Type B pancreatic cell (in vitro differentiated cells): ENCODE data around the gene STEAP1B. TPM values are rescaled to one million over a fixed set of nuclear protein-coding genes. Genes with fewer than 3 reads are reported as not detected.
A peak's percentile ranks its signal among the peaks of the same experiment; 100 is the strongest.
"Not testable (repeated sequence)": the region's sequence is repeated elsewhere in the genome, so short reads cannot be mapped to it uniquely, and the experiment has no call there.

Experiments
- DNase-seq: peaks from one replicate; pipeline ENCODE4 v3.0.0; 2021; ENCODE audit warnings: mixed read lengths; ENCODE audit not compliant: unreplicated experiment; ENCODE audit errors: extremely low spot score
- H3K27ac Mint-ChIP-seq: 2 replicates; pipeline ENCODE4 v1.8.0; 2021; ENCODE audit warnings: mild to moderate bottlenecking, mixed read lengths
- H3K27me3 Mint-ChIP-seq: 2 replicates; pipeline ENCODE4 v1.8.0; 2021; ENCODE audit warnings: mixed read lengths
- H3K36me3 Mint-ChIP-seq: 2 replicates; pipeline ENCODE4 v1.8.0; 2021; ENCODE audit warnings: mixed read lengths
- H3K4me1 Mint-ChIP-seq: one replicate; pipeline ENCODE4 v1.8.0; 2021; ENCODE audit warnings: mixed read lengths; ENCODE audit not compliant: unreplicated experiment
- H3K4me3 Mint-ChIP-seq: 2 replicates; pipeline ENCODE4 v1.8.0; 2021; ENCODE audit warnings: mild to moderate bottlenecking, mixed read lengths
- H3K9me3 Mint-ChIP-seq: 2 replicates; pipeline ENCODE4 v1.8.0; 2021; ENCODE audit warnings: mixed read lengths
- CTCF ChIP-seq: fragments of 200-600 bp; sonication (generic); conservative IDR thresholded peaks from 2 replicates; pipeline ENCODE4 v1.5.0; 2021; ENCODE audit warnings: antibody characterized with exemption, mild to moderate bottlenecking
- total RNA-seq: library from RNA; stranded (reverse); gene quantifications from 2 replicates; pipeline ENCODE4 v1.2.1, GENCODE V29; 2021; ENCODE audit warnings: low replicate concordance

The STEAP1B gene
- total RNA-seq, 1 donor from 2014 or later: 2.0 TPM

DNA sequence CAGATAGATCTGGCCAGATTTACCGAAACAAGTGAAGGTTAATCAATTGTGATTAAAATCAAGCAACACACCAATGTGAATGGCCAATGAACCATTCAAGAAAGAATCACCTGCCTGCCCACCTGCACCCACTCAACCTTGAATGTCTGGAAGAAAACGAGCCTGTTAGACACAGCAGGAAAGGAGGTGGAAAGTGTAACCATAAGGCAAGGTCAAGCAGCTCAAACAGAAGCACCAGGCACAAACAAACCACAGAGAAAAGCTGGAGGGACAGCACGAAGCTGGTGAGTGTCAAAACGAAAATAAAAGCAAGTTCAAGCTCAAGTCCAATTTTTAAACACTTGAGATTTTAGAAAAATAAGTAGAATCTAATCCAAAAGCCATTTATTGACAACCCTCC, 64.9 kb downstream of the STEAP1B start:
- H3K4me1 Mint-ChIP-seq: peaks cover 16% of the 10 kb centered on the region
- H3K36me3 Mint-ChIP-seq: peaks cover 4% of the 10 kb centered on the region
- DNase-seq: no peak
- no peak for TF ChIP-seq CTCF
- H3K27ac Mint-ChIP-seq: no peak overlapping the region
- no peak overlapping the region for H3K4me3 Mint-ChIP-seq
- H3K9me3 Mint-ChIP-seq: peaks cover 5% of the 10 kb centered on the region
- H3K27me3 Mint-ChIP-seq: no peaks in the 10 kb centered on the region

GRCh38 chr7:22433710-22434460, 66.1 kb downstream of the STEAP1B start:
- peaks cover 4% of the 10 kb centered on the region for H3K36me3 Mint-ChIP-seq
- peak overlapping the region; percentile 57 for H3K4me3 Mint-ChIP-seq
- H3K4me1 Mint-ChIP-seq: peaks cover 16% of the 10 kb centered on the region
- TF ChIP-seq CTCF: no peak
- H3K27ac Mint-ChIP-seq: peak overlapping the region; percentile 91
- peaks cover 7% of the 10 kb centered on the region for H3K9me3 Mint-ChIP-seq
- H3K27me3 Mint-ChIP-seq: no peaks in the 10 kb centered on the region
- no peak for DNase-seq

GRCh38 chr7:22433165-22433700, 66.8 kb downstream of the STEAP1B start:
- Mint-ChIP-seq H3K27ac (peak overlapping the region; percentile 91), H3K4me1 (peaks cover 16% of the 10 kb centered on the region), H3K4me3 (peak overlapping the region; percentile 57)
- H3K27me3 Mint-ChIP-seq, DNase-seq, H3K36me3 Mint-ChIP-seq, H3K9me3 Mint-ChIP-seq: not testable (repeated sequence)

DNA sequence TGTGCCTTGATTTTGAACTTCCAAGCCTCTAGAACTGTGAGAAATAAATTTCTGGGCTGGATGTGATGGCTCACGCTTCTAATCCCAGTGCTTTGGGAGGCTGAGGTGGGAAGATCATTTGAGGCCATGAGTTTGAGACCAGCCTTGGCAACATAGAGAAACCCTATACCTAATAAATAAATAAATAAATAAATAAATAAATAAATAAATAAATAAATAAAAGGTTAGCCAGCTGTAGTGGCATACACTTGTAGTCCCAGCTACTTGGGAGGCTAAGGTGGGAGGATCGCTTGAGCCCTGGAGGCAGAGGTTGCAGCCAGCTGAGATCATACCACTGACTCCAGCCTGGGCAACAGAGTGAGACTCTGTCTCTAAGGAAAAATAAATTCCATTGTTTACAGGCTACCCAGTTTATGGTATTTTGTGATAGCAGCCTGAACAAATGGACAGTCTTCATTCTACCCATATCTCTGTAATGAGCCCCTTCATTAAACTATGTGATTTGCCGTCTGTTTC, 67.7 kb downstream of the STEAP1B start:
- no peak for DNase-seq
- Mint-ChIP-seq H3K9me3 (peaks cover 9% of the 10 kb centered on the region), H3K36me3 (peaks cover 4% of the 10 kb centered on the region), H3K4me1 (peaks cover 16% of the 10 kb centered on the region), H3K27me3 (no peaks in the 10 kb centered on the region), H3K27ac (peak overlapping the region; percentile 91), H3K4me3 (peak overlapping the region; percentile 37)
- TF ChIP-seq CTCF: no peak

- H3K27ac Mint-ChIP-seq: peak overlapping the region; percentile 83
- H3K4me1 Mint-ChIP-seq: peaks cover 21% of the 10 kb centered on the region
- no peaks in the 10 kb centered on the region for H3K36me3 Mint-ChIP-seq
- no peak overlapping the region for H3K4me3 Mint-ChIP-seq
- TF ChIP-seq CTCF: no peak
- H3K27me3 Mint-ChIP-seq: no peaks in the 10 kb centered on the region
- peaks cover 14% of the 10 kb centered on the region for H3K9me3 Mint-ChIP-seq
- no peak for DNase-seq
These were observed 69.5 kb downstream of the STEAP1B start for GRCh38 chr7:22430457-22430856.

DNA sequence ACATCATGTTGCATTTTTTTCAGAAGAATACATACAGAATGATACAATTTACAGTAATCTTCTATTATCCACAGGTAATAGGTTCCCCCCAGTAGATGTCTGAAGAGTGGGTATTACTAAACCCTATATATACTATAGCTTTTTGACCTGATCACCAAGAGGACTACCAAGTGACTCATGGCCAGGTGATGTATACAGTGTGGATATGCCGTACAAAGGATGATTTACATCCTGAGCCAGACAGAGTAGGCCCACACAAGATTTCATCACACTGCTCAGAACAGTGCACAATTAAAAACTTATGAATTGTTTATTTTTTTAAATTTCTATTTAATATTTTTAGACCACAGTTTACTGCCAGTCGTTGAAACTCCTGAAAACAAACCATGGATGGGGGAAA, 70.6 kb downstream of the STEAP1B start:
- TF ChIP-seq CTCF: no peak
- Mint-ChIP-seq H3K9me3 (peaks cover 14% of the 10 kb centered on the region), H3K27ac (no peak overlapping the region), H3K27me3 (no peaks in the 10 kb centered on the region), H3K4me1 (peaks cover 21% of the 10 kb centered on the region), H3K4me3 (no peak overlapping the region), H3K36me3 (no peaks in the 10 kb centered on the region)
- no peak for DNase-seq
